Hematopoietic multipotent progenitor cell treated with erythropoietin and hydrocortisone succinate and interleukin-3 and kit ligand, for 4 days (in vitro differentiated cells): ENCODE measurements around the gene ANTXR1.

Source experiments
- DNase-seq: peaks from one replicate; pipeline ENCODE4 v3.0.0-alpha.2; 2015

The ANTXR1 gene

GRCh38 chr2:69190743-69191404 is 177.9 kb downstream of the ANTXR1 start:
- DNase-seq = no peak

- DNase-seq = no peak
Measured at GRCh38 chr2:69191634-69192033, 178.7 kb downstream of the ANTXR1 start.

- DNase-seq = no peak
Measured at GRCh38 chr2:69192176-69192945, 179.4 kb downstream of the ANTXR1 start.

- DNase-seq = no peak
Measured at GRCh38 chr2:69195706-69196105, 182.7 kb downstream of the ANTXR1 start.

GRCh38 chr2:69196327-69197117 is 183.5 kb downstream of the ANTXR1 start:
- DNase-seq = no peak

DNA sequence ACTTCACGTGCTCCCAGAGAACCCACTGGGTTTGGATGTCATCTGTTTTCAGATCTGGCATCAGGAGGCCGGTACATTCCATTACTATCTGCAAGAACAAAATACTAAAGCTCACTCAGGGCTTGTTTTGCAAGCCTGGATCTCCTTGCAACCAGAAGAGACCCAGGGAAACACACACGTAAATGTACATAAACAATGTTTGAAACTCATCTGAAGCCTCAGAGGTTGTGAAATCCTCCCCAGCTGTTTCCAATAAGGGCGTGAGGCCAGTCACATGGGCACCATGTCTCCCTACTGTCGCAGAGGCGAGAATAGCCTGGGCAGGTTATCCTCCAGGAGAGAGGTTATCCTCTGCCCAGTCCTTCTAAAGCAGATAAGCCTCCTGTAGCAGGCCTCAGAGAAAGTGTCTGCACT is 187.1 kb downstream of the ANTXR1 start:
- DNase-seq = peak; percentile 14

GRCh38 chr2:69201259-69201658 is 188.3 kb downstream of the ANTXR1 start:
- no peak for DNase-seq

- no peak for DNase-seq
Measured at GRCh38 chr2:69202327-69202726, 189.3 kb downstream of the ANTXR1 start.

- no peak for DNase-seq
Measured at GRCh38 chr2:69203166-69203985, 190.4 kb downstream of the ANTXR1 start.

DNA sequence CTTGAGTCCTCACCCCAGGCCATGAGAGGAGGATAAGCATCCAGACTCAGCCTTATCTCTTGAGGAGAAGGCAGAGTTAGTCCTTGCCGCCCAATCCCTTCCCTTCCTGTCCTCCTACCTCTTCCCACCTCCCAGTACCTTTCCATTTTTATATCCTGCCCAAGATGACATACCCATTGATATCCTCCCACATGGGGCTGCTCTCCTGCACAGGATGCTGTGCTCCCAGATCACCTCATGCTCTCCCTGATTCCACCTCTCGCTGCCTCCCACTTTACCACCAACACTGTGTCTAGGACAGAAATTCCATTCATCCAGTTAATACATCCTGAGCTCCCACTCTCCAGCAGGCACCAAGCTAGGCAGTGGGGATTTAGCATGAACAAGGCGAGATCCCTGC is 191.7 kb downstream of the ANTXR1 start:
- no peak for DNase-seq

- no peak for DNase-seq
Measured at GRCh38 chr2:69205076-69205475, 192.1 kb downstream of the ANTXR1 start.

DNA sequence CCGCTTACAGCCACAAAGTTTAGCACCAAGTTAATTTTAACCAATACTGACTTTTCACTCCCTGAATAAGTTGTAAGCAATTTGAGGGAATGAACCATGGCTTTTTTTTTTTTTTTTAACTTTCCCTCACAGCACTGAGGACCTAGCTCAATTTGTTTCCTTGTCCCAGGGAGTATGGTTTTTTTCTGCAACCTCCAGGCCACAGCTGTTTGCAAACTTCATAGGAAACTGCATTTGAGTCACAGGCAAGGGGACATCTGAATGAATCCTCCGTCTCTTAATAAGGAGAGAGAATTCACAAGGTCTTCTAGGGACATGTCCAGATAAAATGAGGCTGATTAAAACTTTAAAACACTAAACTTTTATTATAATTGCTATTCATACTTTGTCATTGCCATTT is 192.5 kb downstream of the ANTXR1 start:
- DNase-seq = no peak

DNA sequence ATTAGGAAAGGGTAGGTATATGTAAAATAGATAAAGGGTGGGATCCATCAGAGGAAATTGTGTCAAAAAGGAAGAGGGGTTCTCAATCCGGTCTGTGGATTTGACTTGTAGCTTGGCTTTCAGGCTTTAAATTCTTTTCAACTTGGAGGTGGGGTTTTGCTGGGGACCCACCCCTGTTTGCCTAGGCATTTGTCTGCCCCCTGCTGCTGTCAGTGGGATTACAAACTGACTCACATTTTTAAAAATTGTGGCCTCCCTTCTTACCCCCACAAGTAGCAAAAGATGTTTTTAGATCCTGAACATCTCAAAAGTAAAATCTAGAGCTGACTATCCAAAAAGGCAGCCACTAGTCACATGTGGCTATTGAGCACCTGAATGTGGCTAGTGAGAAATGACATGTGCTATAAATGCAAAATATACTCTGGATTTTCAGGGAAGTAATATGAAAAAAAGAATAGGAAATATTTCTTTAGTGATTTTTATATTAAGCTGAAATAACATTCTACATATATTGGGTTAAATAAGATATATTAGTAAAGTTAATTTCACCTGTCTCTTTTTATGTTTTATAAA is 195.1 kb downstream of the ANTXR1 start:
- peak; percentile 20 for DNase-seq

GRCh38 chr2:69209482-69209881 is 196.5 kb downstream of the ANTXR1 start:
- no peak for DNase-seq

DNA sequence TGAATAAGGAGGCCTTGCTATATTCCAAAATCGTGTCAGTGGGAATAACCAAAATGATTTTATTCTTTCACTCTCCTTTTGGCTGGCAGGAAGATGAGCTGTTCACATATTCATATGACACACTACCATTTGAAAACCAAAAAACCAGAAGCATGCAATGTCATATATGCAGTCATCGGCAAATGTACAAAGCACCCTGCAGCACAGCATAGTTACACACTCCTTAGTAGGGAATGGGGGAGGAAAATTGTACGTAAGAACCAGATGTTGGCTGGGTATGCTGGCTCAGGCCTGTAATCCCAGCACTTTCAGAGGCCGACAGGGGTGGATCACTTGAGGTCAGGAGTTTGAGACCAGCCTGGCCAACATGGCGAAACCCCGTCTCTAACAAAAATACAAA is 197.4 kb downstream of the ANTXR1 start:
- DNase-seq = no peak

- no peak for DNase-seq
Measured at GRCh38 chr2:69211048-69211447, 198.1 kb downstream of the ANTXR1 start.

GRCh38 chr2:69211686-69212085 is 198.7 kb downstream of the ANTXR1 start:
- no peak for DNase-seq

- DNase-seq = no peak
Measured at GRCh38 chr2:69212238-69213028, 199.5 kb downstream of the ANTXR1 start.

DNA sequence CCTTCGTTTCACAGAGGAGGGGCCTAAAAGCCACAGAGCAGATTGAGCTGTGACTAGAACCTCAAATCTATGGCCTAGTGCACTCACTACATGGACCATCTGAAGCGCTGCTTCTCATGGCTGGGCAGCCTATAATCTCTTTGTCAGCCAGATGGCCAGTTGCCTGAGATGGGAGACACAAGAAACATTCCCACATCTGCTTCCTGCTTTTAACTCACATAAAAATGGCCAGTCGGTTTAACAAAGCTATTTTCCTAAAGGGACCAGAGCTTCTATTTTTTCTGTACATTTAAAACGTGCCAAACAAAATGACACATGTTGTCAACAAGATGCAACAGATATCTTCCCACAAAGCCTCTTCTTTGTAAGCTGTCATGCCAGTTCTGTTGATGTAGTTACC is 200.2 kb downstream of the ANTXR1 start:
- DNase-seq = no peak

DNA sequence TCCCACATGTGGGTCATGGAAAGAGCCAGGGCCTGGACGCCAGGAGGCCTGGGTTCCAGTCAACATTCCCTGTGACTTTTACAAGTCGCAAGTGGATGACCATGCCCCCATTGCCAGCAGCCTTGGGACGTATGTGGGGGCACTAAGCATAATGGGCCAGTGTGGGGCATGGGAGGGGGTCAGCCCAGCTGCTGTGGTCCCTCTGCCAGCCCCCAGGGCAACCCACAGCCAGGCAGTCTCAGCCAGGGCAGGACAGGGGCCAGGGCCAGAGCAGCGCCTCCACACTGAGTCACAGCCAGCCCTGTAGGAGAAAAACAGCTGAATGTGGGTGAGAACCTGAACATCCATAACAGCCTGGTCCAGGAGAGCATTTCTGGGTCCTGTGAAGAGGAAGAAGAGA is 200.8 kb downstream of the ANTXR1 start:
- DNase-seq = no peak

DNA sequence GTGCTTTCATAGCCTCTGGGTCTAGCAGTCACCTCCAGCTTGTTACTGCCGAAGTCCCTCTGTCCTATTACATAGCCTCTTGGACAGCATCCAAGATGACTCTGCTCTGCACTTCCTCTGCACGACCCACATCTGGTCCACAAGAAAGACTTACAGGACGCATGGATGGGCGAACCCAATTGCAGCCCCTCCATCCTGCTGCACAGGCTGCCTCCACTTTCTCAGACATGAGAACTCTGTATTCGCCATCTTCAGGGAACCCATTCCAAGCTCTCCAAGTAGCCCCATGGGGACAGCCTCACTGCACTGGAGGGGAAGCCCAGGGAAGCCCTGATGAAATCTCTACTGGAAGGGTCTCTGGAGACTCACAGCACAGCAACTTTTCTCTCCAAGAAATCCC is 201.9 kb downstream of the ANTXR1 start:
- DNase-seq = peak; percentile 63
